ENCODE measurements around the gene TIMM9.

DNA sequence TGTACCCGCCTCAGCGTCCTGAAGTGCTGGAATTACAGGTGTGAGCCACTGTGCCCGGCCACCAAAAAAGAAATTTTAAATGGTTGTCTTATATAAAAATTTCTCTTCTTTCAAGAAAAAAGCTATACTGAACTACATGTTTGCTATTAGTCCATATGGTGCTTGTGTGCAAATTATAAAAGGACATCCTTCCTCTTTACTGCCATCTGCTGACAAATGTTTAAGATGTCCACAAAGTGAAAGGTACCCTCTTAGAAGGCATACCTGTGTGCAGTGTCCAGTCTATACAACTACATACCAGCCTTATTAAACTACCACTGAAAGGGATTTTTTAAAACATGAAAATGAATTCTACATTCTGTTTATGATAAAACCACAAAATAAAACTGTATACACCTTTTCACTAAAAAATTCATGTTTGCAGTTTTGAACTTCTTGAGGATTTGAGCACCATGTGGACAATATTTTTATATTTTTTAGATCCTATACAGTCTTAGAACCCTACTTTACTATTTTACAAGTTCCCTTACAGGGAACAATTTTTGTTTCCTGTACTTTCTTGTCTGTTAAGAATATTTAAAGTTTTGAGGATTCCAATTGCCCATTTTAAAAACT, 64.4 kb downstream of the TIMM9 start:
- TF ChIP-seq POLR2A (IDR thresholded peaks at IDR 0.05), result no peak
- TF ChIP-seq, protein P1, sequence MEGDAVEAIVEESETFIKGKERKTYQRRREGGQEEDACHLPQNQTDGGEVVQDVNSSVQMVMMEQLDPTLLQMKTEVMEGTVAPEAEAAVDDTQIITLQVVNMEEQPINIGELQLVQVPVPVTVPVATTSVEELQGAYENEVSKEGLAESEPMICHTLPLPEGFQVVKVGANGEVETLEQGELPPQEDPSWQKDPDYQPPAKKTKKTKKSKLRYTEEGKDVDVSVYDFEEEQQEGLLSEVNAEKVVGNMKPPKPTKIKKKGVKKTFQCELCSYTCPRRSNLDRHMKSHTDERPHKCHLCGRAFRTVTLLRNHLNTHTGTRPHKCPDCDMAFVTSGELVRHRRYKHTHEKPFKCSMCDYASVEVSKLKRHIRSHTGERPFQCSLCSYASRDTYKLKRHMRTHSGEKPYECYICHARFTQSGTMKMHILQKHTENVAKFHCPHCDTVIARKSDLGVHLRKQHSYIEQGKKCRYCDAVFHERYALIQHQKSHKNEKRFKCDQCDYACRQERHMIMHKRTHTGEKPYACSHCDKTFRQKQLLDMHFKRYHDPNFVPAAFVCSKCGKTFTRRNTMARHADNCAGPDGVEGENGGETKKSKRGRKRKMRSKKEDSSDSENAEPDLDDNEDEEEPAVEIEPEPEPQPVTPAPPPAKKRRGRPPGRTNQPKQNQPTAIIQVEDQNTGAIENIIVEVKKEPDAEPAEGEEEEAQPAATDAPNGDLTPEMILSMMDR (IDR thresholded peaks at IDR 0.05), result peak; percentile 26 to 49 (median 46)

All from right lobe of liver (tissue), 4 donors.